ENCODE results near the gene RPAIN. TPM values are rescaled to one million over a fixed set of nuclear protein-coding genes. Genes with fewer than 3 reads are reported as not detected.

Gene RPAIN
- total and polyA plus RNA-seq, 2 of the 13 experiments (the other 11 are each of a cell fraction or from before 2014, with no cell fraction given) = 42.1 to 58.5 TPM

GRCh38 chr17:5419959-5420653, at the start of gene RPAIN (continued):
- TF ChIP-seq THAP9 (CRISPR knock-in tag; IDR thresholded peaks at IDR 0.05; ENCODE audit: borderline replicate concordance) (peak; percentile 83; the same call in 1 of the 2 replicates), E2F5 (CRISPR knock-in tag; conservative IDR thresholded peaks at IDR 0.05) (peak; percentile 47; the same call in 1 of the 2 replicates), ZNF282 (IDR thresholded peaks at IDR 0.05; ENCODE audit: partially characterized antibody) (no peak), ZNF17 (CRISPR knock-in tag; IDR thresholded peaks at IDR 0.05) (no peak), ZNF800 (CRISPR knock-in tag; IDR thresholded peaks at IDR 0.05) (0 out of 2 replicates have a peak, but pooled peaks have one; percentile 12), THAP8 (CRISPR knock-in tag; IDR thresholded peaks at IDR 0.05; ENCODE audit: borderline replicate concordance) (peak; percentile 29; the same call in 1 of the 2 replicates), CREM (IDR thresholded peaks at IDR 0.05) (peak; percentile 64), CREM (CRISPR knock-in tag; IDR thresholded peaks at IDR 0.05) (no peak), ZBTB42 (CRISPR knock-in tag; IDR thresholded peaks at IDR 0.05) (no peak), SMC3 (IDR thresholded peaks at IDR 0.05; ENCODE audit: low read length) (no peak), ZNF761 (CRISPR knock-in tag; conservative IDR thresholded peaks at IDR 0.05) (no peak), PAWR (CRISPR knock-in tag; IDR thresholded peaks at IDR 0.05; ENCODE audit: borderline replicate concordance) (no peak), HNF1A (IDR thresholded peaks at IDR 0.05; ENCODE audit: low read depth) (no peak), HNF1A (CRISPR knock-in tag; IDR thresholded peaks at IDR 0.05; ENCODE audit: borderline replicate concordance) (no peak), ZNF589 (CRISPR knock-in tag; conservative IDR thresholded peaks at IDR 0.05) (no peak), AGO1 (IDR thresholded peaks at IDR 0.05; ENCODE audit: low read depth, low read length, poor library complexity, severe bottlenecking) (no peak), PHB2 (IDR thresholded peaks at IDR 0.05; ENCODE audit: partially characterized antibody) (no peak), SIN3B (IDR thresholded peaks at IDR 0.05; ENCODE audit: low read length) (peak; percentile 44; the same call in 1 of the 2 replicates)
